Body of pancreas (tissue), 4 donors: Measurements from ENCODE around the gene THADA.

Experiments used
- POLR2A ChIP-seq, 3 donors: fragments of 450-650 bp; IDR thresholded peaks; one replicate each; pipeline ENCODE4 v1.6.1; 2016; ENCODE audit warnings: antibody characterized with exemption in 3 of 3, mild to moderate bottlenecking in 2 of 3
- TF ChIP-seq, protein P1 (sequence below), 7 experiments: fragments of 450-650 bp in 4 of 7; fragments of 200-600 bp in 3 of 7; sonication (generic) in 3 of 7; IDR thresholded peaks; one replicate each; pipeline ENCODE4 v1.5.1; 2016 to 2019; ENCODE audit warnings: antibody characterized with exemption in 7 of 7

DNA sequence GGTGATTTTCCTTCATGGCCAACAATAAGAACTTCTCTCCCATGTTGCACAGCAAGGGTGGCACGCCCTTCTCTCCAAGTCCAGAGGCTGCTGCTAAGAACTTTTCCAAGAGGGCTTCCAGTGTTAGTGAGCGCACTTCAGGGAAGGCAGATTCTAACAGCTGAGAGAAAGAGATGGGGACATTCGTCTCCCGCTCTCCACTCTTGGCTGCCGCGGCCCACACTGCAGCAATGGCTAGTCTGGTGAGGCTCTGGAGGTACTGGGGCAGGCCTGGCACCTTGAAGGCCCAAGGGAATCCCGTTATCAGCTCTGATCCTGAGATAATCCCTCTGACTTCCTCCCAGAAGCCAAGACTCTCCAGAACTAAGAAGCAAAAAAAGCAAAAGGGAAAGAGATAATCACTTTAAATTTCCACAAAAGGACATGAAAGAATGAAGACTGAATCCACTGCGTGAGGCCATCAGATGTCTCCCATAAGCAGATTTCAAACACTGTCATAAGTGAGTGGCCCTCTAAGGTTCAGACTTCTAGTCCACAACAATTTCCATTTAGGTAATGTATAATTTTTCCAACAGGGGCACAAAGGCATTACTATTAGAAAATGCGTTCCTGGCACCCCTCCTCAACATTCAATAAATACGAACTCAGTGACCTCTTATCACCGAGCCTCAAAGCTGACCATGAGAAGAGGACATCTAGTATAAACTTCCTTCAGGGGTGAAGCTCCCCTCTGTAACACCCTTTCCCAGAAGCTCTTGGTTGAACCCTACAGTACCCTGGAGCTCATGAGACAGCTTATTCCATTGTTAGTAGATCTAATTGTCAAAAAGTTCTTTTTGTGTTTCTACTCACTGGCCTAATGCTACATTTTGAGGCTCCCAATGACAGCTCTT is 302.7 kb downstream of the THADA start:
- TF ChIP-seq, protein P1, sequence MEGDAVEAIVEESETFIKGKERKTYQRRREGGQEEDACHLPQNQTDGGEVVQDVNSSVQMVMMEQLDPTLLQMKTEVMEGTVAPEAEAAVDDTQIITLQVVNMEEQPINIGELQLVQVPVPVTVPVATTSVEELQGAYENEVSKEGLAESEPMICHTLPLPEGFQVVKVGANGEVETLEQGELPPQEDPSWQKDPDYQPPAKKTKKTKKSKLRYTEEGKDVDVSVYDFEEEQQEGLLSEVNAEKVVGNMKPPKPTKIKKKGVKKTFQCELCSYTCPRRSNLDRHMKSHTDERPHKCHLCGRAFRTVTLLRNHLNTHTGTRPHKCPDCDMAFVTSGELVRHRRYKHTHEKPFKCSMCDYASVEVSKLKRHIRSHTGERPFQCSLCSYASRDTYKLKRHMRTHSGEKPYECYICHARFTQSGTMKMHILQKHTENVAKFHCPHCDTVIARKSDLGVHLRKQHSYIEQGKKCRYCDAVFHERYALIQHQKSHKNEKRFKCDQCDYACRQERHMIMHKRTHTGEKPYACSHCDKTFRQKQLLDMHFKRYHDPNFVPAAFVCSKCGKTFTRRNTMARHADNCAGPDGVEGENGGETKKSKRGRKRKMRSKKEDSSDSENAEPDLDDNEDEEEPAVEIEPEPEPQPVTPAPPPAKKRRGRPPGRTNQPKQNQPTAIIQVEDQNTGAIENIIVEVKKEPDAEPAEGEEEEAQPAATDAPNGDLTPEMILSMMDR (IDR thresholded peaks at IDR 0.05) = no peak
- no peak for TF ChIP-seq POLR2A (IDR thresholded peaks at IDR 0.05)
